Osteocyte (in vitro differentiated cells): ENCODE data around the gene FAM120C. TPM values are rescaled to one million over a fixed set of nuclear protein-coding genes. Genes with fewer than 3 reads are reported as not detected.

Source experiments
- DNase-seq: peaks from one replicate; pipeline ENCODE4 v3.0.0; 2021; ENCODE audit warnings: mixed read lengths; ENCODE audit not compliant: unreplicated experiment; ENCODE audit errors: extremely low spot score
- H3K27ac Mint-ChIP-seq: one replicate; pipeline ENCODE4 v1.8.0; 2021; ENCODE audit warnings: mild to moderate bottlenecking, mixed read lengths; ENCODE audit not compliant: unreplicated experiment
- H3K27me3 Mint-ChIP-seq: one replicate; pipeline ENCODE4 v1.8.0; 2021; ENCODE audit warnings: mixed read lengths; ENCODE audit not compliant: unreplicated experiment
- H3K36me3 Mint-ChIP-seq: one replicate; pipeline ENCODE4 v1.8.0; 2021; ENCODE audit warnings: mixed read lengths; ENCODE audit not compliant: unreplicated experiment
- H3K4me1 Mint-ChIP-seq: one replicate; pipeline ENCODE4 v1.8.0; 2021; ENCODE audit warnings: mixed read lengths; ENCODE audit not compliant: unreplicated experiment
- H3K4me3 Mint-ChIP-seq: one replicate; pipeline ENCODE4 v1.8.0; 2021; ENCODE audit warnings: mild to moderate bottlenecking, moderate library complexity, mixed read lengths; ENCODE audit not compliant: unreplicated experiment
- H3K9me3 Mint-ChIP-seq: one replicate; pipeline ENCODE4 v1.8.0; 2021; ENCODE audit warnings: mixed read lengths; ENCODE audit not compliant: unreplicated experiment
- CTCF ChIP-seq: fragments of 200-600 bp; sonication (generic); IDR thresholded peaks from 2 replicates; pipeline ENCODE4 v1.5.0; 2021; ENCODE audit warnings: antibody characterized with exemption, mild to moderate bottlenecking, moderate library complexity
- total RNA-seq: library from RNA; stranded (reverse); gene quantifications from 2 replicates; pipeline ENCODE4 v1.2.1, GENCODE V29; 2021

Gene FAM120C
- total RNA-seq, 1 donor from 2014 or later: 11.6 TPM

- Mint-ChIP-seq H3K27ac (peak overlapping the region; percentile 89), H3K4me1 (peaks cover 45% of the 10 kb centered on the region), H3K4me3 (peak overlapping the region; percentile 64), H3K27me3 (no peaks in the 10 kb centered on the region), H3K36me3 (peaks cover 5% of the 10 kb centered on the region), H3K9me3 (peaks cover 10% of the 10 kb centered on the region)
- DNase-seq: no peak
- no peak for TF ChIP-seq CTCF
Observed at GRCh38 chrX:54177306-54177705, 5.7 kb downstream of the FAM120C start.

DNA sequence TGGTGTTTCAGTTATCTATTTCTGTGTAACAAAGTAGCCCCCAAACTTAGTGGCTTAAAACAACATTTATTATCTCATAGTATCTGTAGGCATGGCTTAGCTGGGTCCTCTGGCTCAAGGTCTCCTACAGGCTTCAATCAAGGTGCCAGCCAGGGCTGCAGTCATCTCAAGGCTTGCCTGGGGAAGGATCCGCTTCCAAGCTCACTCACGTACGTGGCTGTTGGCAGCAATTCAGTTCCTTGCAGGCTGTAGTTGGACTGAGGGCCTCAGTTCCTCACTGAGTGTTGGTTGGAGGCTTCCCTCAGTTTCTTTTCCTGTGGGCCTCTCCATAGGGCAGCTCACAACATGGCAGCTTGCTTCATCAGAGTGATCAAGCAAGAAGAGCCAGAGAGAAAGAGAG is 9.3 kb downstream of the FAM120C start:
- peaks cover 7% of the 10 kb centered on the region for H3K9me3 Mint-ChIP-seq
- no peaks in the 10 kb centered on the region for H3K27me3 Mint-ChIP-seq
- H3K4me3 Mint-ChIP-seq: no peak overlapping the region
- no peak overlapping the region for H3K27ac Mint-ChIP-seq
- H3K36me3 Mint-ChIP-seq: peaks cover 5% of the 10 kb centered on the region
- H3K4me1 Mint-ChIP-seq: peaks cover 20% of the 10 kb centered on the region
- no peak for TF ChIP-seq CTCF
- no peak for DNase-seq

DNA sequence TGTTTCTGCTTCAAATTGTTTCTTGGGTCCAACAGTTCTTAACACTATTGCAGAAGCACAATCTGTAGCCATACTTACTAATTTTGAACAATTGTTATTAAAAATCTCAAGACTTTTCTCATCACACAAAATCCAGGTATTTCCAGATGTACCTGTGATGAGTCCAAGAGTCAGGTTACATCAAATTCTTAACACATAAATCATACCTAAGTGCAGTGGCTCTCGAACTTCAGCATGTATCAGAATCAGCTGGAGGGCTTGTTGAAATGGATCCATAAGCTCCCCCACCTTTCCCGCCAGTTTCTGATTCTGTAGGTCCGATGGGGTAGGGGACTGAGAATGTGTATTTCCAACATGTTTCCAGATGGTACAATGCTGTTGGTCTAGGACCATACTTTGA is 10.6 kb downstream of the FAM120C start:
- no peak for TF ChIP-seq CTCF
- Mint-ChIP-seq H3K36me3 (peaks cover 5% of the 10 kb centered on the region), H3K27ac (no peak overlapping the region), H3K27me3 (no peaks in the 10 kb centered on the region), H3K4me1 (peaks cover 15% of the 10 kb centered on the region), H3K4me3 (no peak overlapping the region), H3K9me3 (peaks cover 7% of the 10 kb centered on the region)
- DNase-seq: no peak

DNA sequence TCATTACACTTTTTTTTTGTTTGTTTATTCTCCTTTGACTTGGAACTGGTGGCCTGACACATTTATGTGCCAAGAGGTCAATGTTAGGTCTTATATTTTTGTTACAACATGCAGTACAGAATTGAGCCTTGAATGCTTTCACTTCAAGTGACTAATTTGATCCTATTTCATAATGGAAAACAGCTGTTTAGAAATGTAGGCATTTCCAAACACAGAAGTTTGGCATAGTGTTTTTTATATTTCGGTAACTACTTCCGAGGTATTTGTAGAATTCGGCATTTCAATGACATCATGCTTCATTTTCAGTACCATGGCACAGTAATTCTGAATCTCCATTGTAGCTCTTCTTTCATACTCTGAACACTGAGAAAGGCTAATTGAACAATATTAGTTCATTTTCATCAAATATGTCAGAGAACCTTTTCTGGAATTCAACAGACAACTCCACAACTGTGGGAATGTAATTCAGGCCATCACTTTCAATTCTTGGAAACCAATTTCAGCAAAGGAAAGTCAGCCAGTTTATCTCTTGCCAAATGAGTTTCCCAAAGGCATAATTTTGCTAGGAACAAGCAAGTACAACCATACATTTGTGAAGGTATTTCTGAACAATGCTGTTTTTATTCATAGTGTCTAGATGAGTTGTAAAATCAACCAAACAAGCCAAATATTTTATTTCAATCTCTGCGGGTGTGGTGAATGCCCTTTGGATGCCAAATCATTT is 11.4 kb downstream of the FAM120C start:
- no peak for TF ChIP-seq CTCF
- DNase-seq: no peak

DNA sequence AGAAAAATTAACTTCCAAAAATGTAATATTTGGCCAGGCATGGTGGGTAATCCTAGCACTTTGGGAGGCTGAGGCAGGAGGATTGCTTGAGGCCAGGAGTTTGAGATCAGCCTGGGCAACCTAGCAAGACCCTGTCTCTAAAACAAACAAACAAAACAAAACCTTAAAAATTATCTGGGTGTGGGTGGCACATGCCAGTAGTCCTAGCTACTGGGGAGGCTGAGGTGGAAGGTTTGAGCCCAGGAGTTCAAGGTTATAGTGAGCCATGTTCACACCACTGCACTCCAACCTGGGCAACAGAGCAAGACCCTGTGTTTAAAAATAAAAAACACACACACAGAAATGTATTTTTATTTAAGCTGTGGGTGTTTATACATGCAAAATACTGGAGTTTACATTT is 12.0 kb downstream of the FAM120C start:
- Mint-ChIP-seq H3K9me3 (peaks cover 4% of the 10 kb centered on the region), H3K4me3 (no peak overlapping the region), H3K36me3 (peaks cover 3% of the 10 kb centered on the region), H3K27ac (no peak overlapping the region), H3K27me3 (no peaks in the 10 kb centered on the region), H3K4me1 (peaks cover 7% of the 10 kb centered on the region)
- no peak for TF ChIP-seq CTCF
- no peak for DNase-seq

More for the DNA sequence above, 11.4 kb downstream of the FAM120C start:
- Mint-ChIP-seq H3K4me3 (no peak overlapping the region), H3K4me1 (peaks cover 8% of the 10 kb centered on the region), H3K9me3 (peaks cover 6% of the 10 kb centered on the region), H3K27me3 (no peaks in the 10 kb centered on the region), H3K36me3 (peaks cover 3% of the 10 kb centered on the region), H3K27ac (no peak overlapping the region)
